Activated T-helper 17 cell treated with anti-CD3 and anti-CD28 coated beads, Interleukin-2, amount 50 U/mL, for 72 hours (primary cell): Measurements from ENCODE around the gene RABGAP1L. TPM values are rescaled to one million over a fixed set of nuclear protein-coding genes. Genes with fewer than 3 reads are reported as not detected.
A peak's percentile ranks its signal among the peaks of the same experiment; 100 is the strongest.

ENCODE experiments used
- ATAC-seq: fragments of 150-1000 bp; cut with Tn5 transposase; replicated peaks from 2 replicates; pipeline ENCODE4 v1.10.0; 2021; ENCODE audit warnings: mild to moderate bottlenecking, moderate library complexity
- H3K27ac Mint-ChIP-seq: one replicate; pipeline ENCODE4 v1.8.0; 2022; ENCODE audit warnings: mixed read lengths
- H3K27me3 Mint-ChIP-seq: one replicate; pipeline ENCODE4 v1.8.0; 2022; ENCODE audit warnings: mixed read lengths
- H3K36me3 Mint-ChIP-seq: one replicate; pipeline ENCODE4 v1.8.0; 2022; ENCODE audit warnings: low read depth, mild to moderate bottlenecking, mixed read lengths
- H3K4me1 Mint-ChIP-seq: one replicate; pipeline ENCODE4 v1.8.0; 2022; ENCODE audit warnings: mixed read lengths
- H3K4me3 Mint-ChIP-seq: one replicate; pipeline ENCODE4 v1.8.0; 2022; ENCODE audit warnings: mild to moderate bottlenecking, mixed read lengths
- H3K9me3 Mint-ChIP-seq: one replicate; pipeline ENCODE4 v1.8.0; 2022; ENCODE audit warnings: mixed read lengths
- total RNA-seq, 2 donors: library from RNA; stranded (reverse); gene quantifications; one replicate each; pipeline ENCODE4 v1.2.3, GENCODE V29; 2022

RABGAP1L gene
- total RNA-seq, 2 donors from 2014 or later: 38.4 to 54.1 TPM

DNA sequence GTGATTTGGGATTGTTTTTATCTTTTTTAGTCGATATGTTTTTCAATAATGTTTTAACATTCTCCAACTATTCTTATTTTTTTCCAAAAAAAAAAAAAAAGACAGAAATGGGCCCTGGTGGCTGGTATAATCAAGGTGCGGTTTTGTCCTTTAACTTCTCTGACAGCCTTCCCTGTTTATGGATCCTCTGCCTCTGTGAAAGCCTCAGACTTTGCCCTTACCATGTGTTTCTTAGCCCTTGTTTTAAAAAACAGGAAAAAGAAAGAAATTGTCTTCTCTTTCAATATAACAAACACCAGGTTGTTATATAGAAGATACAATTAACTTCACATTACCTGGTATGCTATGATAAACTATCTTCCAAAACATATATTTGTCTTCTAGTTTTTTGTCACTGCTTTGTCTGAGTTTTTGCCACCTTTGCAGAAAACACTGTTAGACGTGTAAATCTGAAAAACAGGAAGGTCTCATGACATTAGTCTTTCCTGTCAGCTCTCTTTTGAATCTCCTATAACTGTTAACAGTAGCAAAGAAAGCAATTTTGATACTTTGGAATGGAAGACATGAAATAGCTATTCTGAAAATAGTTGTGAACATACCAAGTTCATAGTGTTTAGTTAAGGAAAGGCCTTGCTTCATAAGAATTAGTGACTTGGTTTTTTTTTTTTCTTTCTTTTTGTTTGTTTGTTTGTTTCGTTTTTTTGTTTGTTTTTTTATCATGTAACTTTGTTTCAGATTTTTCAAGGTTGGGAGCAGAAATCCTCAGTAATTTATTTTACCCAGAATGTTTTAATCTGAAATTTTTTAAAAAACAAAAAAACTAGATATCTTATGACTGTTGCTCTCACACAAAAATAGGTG lies 808.8 kb downstream of the RABGAP1L start:
- Mint-ChIP-seq H3K27ac (peak overlapping the region; percentile 97), H3K9me3 (no peaks in the 10 kb centered on the region), H3K4me1 (peaks cover 61% of the 10 kb centered on the region), H3K36me3 (peaks cover 29% of the 10 kb centered on the region), H3K4me3 (peak overlapping the region; percentile 72), H3K27me3 (no peaks in the 10 kb centered on the region)
- no peak for ATAC-seq

DNA sequence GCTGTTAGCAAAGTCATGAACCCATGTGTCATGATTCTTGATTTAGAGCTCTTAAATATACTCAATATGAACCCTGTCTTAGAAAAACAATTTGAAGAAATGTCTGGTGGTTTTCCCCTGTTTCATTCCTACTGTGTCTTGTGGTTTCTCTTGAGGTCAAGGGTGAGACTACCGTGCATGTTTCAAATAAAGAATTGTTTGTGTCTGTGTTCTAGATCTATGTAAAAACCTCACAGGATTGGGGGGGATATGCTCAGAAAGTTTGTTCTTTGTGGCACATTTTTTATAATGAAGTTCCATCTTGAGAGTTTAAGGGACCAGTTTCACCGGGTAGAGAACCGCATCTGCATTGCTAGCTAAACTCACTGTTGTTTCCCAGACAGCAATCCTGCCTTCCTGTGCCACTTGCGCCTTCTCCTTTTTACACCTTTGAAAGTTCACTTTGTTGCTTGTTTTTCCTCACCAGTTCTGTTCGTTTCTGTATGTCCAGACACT lies 809.5 kb downstream of the RABGAP1L start:
- Mint-ChIP-seq H3K4me3 (peak overlapping the region; percentile 72), H3K4me1 (peaks cover 61% of the 10 kb centered on the region), H3K27me3 (no peaks in the 10 kb centered on the region), H3K36me3 (peaks cover 33% of the 10 kb centered on the region), H3K9me3 (no peaks in the 10 kb centered on the region), H3K27ac (peak overlapping the region; percentile 97)
- peak; percentile 70 for ATAC-seq

DNA sequence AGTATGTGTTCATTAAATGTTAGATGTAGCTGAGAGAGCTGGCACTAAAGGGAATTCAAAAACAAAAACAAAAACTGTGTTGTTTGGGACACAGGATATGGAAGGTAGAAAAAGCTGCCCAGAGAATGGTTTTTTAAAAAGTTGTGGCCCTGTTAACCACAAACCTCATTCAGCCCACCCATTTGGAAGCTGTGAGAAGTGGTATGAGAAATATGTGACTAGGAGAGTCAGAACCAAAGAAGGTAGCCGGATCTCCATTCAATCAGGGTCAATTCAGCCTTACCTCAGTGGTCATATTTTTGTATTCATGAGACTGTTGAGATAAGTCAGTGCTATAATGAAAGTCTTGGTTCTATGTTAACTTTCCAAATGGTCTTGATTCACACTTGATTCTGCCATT lies 810.7 kb downstream of the RABGAP1L start:
- peak overlapping the region; percentile 97 for H3K27ac Mint-ChIP-seq
- no peaks in the 10 kb centered on the region for H3K27me3 Mint-ChIP-seq
- H3K9me3 Mint-ChIP-seq: no peaks in the 10 kb centered on the region
- H3K36me3 Mint-ChIP-seq: peaks cover 44% of the 10 kb centered on the region
- H3K4me1 Mint-ChIP-seq: peaks cover 53% of the 10 kb centered on the region
- H3K4me3 Mint-ChIP-seq: peak overlapping the region; percentile 72
- ATAC-seq: peak; percentile 63

DNA sequence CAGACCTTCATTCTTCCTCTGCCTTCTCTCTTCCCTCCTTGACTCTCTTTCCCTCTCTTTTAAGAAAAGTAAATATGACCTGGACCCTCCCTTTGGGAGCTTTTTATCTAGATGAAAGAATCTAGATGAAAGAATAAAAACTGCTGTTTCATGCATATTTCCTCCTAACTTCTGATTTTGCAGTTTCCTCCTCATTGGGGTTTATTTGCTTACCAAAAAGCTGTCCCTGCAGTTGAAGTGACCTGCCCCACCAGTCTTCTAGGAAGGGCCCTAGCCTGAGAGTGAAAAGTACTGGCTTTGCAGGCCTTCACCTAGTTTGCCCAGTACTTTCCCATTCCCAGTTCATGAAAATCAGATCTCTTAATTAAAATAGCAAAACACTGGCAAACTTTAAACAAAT lies 812.1 kb downstream of the RABGAP1L start:
- Mint-ChIP-seq H3K4me1 (peaks cover 48% of the 10 kb centered on the region), H3K36me3 (peaks cover 55% of the 10 kb centered on the region), H3K4me3 (peak overlapping the region; percentile 59), H3K9me3 (no peaks in the 10 kb centered on the region), H3K27me3 (no peaks in the 10 kb centered on the region), H3K27ac (peak overlapping the region; percentile 80)
- no peak for ATAC-seq

DNA sequence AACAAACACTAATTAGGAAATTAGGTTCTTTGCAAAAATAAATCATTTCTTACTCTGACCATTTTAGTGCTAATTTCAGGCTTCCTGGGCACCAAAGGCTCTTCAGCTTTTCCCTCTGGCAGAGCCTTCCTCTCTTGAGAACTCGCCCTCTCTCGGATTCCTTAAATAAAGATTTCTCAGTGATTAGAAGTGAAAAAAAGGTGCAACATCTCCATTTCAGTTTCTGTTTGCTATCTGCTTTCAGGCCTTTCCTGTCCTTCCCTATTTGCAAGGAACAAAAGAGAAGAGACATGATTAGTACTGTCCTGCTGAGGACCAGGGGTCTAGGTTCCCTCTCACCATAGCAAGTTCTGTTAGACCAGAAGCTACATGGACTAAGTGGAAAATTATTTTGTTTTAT lies 812.6 kb downstream of the RABGAP1L start:
- peak overlapping the region; percentile 80 for H3K27ac Mint-ChIP-seq
- peak overlapping the region; percentile 59 for H3K4me3 Mint-ChIP-seq
- H3K27me3 Mint-ChIP-seq: no peaks in the 10 kb centered on the region

DNA sequence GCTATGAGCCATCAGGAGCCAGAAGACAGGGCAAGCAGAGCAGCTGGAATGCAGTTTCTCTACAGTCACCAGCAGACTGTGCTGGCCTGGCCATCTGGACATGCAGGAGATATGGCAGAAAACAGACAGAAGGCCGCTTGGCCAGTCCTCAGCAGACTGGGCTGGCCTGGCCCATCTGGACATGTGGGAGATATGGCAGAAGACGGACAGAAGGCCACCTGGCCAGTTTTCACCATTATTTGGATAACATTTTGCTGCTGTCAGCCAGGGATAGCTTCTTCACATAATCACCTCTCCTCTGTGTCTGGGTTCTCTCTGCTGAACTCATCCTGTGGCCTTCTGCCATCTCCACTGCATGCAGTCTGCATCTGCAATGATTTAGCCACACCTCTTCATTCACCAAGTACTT lies 815.4 kb downstream of the RABGAP1L start:
- Mint-ChIP-seq H3K27ac (peak overlapping the region; percentile 13), H3K4me1 (peaks cover 42% of the 10 kb centered on the region), H3K27me3 (no peaks in the 10 kb centered on the region), H3K4me3 (no peak overlapping the region), H3K9me3 (no peaks in the 10 kb centered on the region), H3K36me3 (peaks cover 71% of the 10 kb centered on the region)
- ATAC-seq: no peak

More for the DNA sequence above, 812.6 kb downstream of the RABGAP1L start:
- Mint-ChIP-seq H3K4me1 (peaks cover 48% of the 10 kb centered on the region), H3K9me3 (no peaks in the 10 kb centered on the region), H3K36me3 (peaks cover 60% of the 10 kb centered on the region)
- no peak for ATAC-seq

DNA sequence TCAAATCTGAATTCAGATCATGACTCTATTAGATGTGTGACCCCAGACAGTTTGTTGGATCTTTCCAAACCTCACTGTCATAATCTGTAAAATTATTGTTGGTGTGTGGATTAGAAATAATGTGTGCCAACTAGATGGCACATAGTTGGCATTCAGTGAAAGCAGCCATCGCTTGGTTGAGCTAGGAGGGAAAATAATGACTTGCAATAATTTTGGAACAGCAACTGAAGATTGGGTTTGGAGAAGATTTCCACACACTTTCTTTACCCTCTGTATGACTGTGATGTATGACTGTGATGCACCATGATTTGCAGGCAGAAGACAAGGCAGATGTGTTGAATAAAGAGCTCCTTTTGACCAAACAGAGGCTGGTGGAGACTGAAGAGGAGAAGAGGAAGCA lies 816.4 kb downstream of the RABGAP1L start:
- H3K9me3 Mint-ChIP-seq: no peaks in the 10 kb centered on the region
- H3K4me1 Mint-ChIP-seq: peaks cover 34% of the 10 kb centered on the region
- peak overlapping the region; percentile 13 for H3K4me3 Mint-ChIP-seq
- no peak for ATAC-seq
- H3K36me3 Mint-ChIP-seq: peaks cover 74% of the 10 kb centered on the region
- H3K27me3 Mint-ChIP-seq: no peaks in the 10 kb centered on the region
- H3K27ac Mint-ChIP-seq: peak overlapping the region; percentile 13

DNA sequence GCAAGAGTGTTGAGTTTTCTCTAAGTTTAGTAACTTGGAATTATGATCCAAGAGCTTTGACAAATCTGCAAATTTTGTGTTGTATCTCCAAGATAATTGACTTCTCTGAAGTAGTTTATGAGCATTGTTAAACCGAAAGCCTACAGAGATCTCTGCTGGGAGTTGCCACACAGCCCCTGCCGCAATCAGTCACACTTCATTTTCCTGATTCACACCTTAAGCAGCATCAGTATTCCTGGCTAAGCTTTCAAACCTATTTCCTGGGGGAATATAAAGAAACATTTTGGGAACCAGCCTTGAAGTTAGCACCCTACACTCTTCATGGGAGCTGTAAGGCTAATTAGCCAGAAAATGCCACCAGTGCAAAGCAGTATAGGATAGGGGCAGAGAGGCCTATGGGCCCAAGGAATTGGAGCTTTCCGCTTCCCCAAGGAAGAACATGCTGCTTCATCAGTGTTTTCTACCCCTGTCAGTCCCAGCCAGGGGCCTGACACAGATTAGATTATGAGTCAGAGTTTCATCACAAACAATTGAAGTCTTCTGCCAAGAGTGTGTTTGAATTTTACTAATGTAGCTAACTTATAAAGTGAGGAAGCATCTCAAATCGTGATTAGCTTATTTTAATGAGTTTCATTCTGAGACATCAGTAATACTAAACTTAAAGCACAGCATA lies 817.3 kb downstream of the RABGAP1L start:
- H3K27me3 Mint-ChIP-seq: no peaks in the 10 kb centered on the region
- peaks cover 78% of the 10 kb centered on the region for H3K36me3 Mint-ChIP-seq
- H3K9me3 Mint-ChIP-seq: no peaks in the 10 kb centered on the region
- peak overlapping the region; percentile 13 for H3K4me3 Mint-ChIP-seq
- H3K27ac Mint-ChIP-seq: peak overlapping the region; percentile 13
- peak; percentile 97 for ATAC-seq
- peaks cover 30% of the 10 kb centered on the region for H3K4me1 Mint-ChIP-seq

DNA sequence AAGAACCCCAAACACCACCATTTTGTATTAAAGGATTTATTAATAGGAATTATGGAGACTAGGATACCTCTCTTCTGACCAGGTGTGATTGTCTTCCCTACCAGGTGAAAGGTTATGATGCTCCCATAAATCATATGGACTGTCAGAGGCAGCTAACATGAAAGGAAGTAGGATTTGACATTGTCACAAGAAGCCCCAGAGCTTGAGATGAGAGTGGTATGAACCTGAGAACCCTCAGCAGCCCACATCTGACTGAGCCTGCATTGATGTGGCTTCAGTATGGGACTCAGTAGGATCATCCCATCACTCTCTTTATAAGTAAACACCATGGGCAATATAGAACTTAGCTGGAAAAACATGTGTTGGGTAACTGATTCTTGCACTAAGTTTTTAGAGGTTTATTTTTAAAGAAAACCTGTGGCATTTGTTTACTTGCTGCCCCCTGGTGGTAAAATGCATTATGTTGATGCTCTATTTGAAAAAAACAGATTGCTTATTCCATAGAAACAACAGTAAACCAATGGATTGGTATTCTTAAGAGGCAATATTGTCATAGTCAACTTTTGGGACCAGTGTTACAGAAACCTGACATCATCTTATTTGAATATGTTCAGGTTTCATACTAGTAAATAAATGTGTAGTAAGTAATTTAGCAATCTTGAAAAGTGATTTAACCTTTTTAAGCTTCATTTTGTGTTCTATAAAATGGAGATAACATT lies 823.8 kb downstream of the RABGAP1L start:
- no peak overlapping the region for H3K4me3 Mint-ChIP-seq
- H3K4me1 Mint-ChIP-seq: peaks cover 3% of the 10 kb centered on the region
- no peaks in the 10 kb centered on the region for H3K9me3 Mint-ChIP-seq
- H3K36me3 Mint-ChIP-seq: peaks cover 56% of the 10 kb centered on the region
- H3K27me3 Mint-ChIP-seq: no peaks in the 10 kb centered on the region
- H3K27ac Mint-ChIP-seq: no peak overlapping the region
- ATAC-seq: peak; percentile 80

DNA sequence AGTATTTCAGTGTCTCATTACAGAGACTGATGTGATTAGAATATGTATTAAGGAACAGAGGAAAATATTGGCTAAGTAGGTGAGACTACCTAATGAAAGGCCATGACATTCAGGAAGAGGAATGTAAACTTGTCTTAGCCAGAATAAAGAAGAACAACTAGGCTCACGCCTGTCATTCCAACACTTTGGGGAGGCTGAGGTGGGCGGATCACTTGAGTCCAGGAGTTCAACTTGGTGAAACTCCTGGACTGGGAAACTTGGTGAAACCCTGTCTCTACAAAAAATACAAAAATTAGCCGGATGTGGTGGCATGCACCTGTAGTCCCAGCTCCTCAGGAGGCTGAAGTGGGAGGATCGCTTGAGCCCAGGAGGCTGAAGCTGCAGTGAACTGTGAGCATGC lies 825.6 kb downstream of the RABGAP1L start:
- peaks cover 48% of the 10 kb centered on the region for H3K36me3 Mint-ChIP-seq

DNA sequence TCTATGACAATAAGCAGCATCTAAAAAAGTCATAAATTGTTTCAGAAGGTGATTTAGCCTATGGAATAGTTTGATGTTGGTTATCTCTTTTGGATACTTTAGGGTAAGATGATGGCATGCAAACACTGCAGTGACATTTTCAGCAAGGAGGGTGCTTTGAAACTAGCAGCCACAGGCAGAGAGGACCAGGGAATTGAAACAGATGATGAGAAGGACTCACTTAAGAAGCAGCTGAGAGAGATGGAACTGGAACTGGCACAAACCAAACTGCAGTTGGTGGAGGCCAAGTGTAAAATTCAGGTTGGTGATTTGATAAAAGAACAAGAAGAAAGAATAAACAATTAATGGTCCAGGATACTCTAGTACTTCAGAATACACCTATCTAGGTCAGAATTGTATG lies 829.2 kb downstream of the RABGAP1L start:
- peaks cover 16% of the 10 kb centered on the region for H3K4me1 Mint-ChIP-seq
- H3K4me3 Mint-ChIP-seq: no peak overlapping the region
- peaks cover 24% of the 10 kb centered on the region for H3K36me3 Mint-ChIP-seq
- peak overlapping the region; percentile 7 for H3K27ac Mint-ChIP-seq
- no peaks in the 10 kb centered on the region for H3K9me3 Mint-ChIP-seq
- no peaks in the 10 kb centered on the region for H3K27me3 Mint-ChIP-seq
- no peak for ATAC-seq

More for the DNA sequence above, 825.6 kb downstream of the RABGAP1L start:
- Mint-ChIP-seq H3K4me3 (no peak overlapping the region), H3K27me3 (no peaks in the 10 kb centered on the region), H3K4me1 (peaks cover 16% of the 10 kb centered on the region), H3K27ac (no peak overlapping the region), H3K9me3 (no peaks in the 10 kb centered on the region)
- no peak for ATAC-seq

DNA sequence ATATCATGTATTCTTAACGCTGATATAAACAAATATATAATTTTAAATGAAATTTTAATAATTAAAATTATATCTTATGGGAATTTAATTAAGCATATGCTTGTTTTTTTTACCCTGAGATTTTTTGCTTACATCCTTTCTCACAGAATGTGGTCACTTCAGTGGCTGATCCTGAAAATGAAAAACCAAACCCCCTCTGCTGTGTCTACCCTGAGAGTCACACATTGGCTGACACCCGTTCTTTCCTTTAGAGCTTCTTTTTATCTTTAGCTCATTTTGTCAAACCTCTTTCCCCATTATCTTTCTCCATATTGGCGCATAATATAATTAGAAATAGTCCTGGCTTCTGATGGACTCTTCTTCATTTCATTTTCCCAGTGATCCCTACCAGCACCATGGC lies 829.7 kb downstream of the RABGAP1L start:
- Mint-ChIP-seq H3K4me1 (peaks cover 16% of the 10 kb centered on the region), H3K36me3 (peaks cover 25% of the 10 kb centered on the region), H3K27ac (peak overlapping the region; percentile 93), H3K9me3 (no peaks in the 10 kb centered on the region), H3K27me3 (no peaks in the 10 kb centered on the region), H3K4me3 (peak overlapping the region; percentile 88)
- peak; percentile 50 for ATAC-seq

DNA sequence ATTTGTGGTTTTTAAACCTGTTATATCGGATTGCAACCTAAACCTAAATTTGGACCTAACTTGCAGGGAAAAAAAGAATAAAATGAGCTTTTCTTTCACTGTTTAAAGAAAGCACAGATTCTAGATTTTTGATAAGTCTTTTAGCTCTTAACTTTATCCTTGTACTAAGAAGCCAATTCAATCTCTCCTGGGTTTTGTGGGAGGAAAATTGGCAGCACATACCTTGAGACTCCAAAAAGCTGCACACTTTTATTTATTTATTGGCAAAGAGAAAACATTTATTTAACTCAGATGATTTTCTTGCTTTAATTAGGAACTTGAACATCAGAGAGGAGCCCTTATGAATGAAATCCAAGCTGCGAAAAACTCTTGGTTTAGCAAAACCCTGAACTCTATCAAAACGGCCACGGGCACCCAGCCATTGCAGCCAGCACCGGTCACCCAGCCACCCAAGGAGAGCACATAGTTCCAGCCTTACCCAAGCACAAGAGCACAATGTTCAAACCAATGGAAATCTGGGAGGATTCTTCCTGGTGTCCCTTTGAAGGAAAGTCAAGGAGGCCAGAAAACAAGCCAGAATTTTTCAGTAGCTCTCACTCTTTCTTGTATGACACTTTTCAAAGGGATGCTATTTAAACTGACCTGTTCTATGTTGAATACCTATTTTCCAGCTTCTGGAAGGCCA lies 830.4 kb downstream of the RABGAP1L start:
- no peaks in the 10 kb centered on the region for H3K9me3 Mint-ChIP-seq
- no peak for ATAC-seq
- peaks cover 28% of the 10 kb centered on the region for H3K36me3 Mint-ChIP-seq
- peak overlapping the region; percentile 93 for H3K27ac Mint-ChIP-seq
- no peaks in the 10 kb centered on the region for H3K27me3 Mint-ChIP-seq
- peaks cover 16% of the 10 kb centered on the region for H3K4me1 Mint-ChIP-seq
- peak overlapping the region; percentile 88 for H3K4me3 Mint-ChIP-seq
